GM21367 (cell line): ENCODE measurements around the gene MAPKAPK2.
"Not testable (repeated sequence)": the region's sequence is repeated elsewhere in the genome, so short reads cannot be mapped to it uniquely, and the experiment has no call there.

Source experiments
- ATAC-seq: cut with Tn5 transposase; IDR thresholded peaks from one replicate; pipeline ENCODE4 v1.9.1; 2021; ENCODE audit not compliant: unreplicated experiment

Gene MAPKAPK2

DNA sequence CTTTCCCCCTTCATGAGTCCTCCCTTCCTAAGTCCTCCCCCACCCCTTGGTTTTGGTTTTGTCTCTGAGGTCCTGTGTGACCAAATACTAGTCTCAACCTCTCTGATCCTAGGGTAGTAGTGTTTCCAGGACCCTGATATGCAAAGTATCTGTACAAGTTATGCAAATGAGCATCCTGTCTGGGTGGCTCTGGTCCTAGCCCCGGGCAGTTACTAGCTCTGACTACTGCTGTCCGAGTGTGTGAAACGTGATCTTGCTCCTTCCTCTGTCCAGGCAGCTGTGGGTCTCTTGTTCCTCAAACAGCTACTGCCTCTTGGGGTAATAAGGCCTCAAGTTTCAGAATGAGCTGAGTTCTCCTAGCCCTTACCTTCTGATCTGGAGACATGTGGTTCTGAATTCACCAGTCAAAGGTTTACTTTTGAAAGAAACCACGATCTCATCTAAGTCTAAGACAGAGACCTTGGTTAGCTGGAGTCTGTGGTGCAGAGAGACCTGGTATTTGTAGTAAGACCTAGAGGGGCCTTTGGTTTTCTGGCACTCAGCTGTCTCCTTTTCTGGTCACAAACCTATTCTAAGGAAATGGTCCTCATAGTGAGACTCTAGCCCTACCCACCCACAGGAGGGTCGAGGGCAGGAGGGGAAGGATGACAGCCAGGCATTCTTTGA lies 54.8 kb downstream of the MAPKAPK2 start:
- peak; percentile 74 for ATAC-seq

DNA sequence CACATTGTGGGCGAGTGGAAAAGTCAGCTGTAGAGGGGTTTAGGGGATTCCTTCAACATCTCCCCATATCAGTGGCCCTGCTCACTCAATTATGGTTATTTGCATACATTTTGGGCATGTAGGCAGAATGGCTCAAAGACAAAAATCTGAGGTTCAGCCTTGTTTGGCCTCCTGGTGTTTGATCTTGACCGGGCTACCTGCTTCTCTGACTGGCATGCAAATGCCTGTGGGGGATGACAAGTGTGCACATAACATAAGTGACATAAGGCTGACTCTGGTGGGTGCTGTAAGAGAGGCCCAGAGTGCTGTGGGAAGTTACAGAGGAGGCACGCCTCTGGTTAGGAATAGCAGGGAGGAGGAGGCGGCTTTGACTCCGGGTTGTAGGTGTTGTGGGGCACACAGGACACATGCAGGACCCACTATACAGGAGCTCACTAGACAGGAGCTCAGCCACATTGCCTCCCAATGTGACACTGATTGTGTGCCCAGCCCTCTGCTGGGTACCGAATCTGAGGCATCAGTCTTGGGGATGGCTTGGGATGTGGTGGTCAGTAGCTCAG lies 56.5 kb downstream of the MAPKAPK2 start:
- ATAC-seq: no peak

DNA sequence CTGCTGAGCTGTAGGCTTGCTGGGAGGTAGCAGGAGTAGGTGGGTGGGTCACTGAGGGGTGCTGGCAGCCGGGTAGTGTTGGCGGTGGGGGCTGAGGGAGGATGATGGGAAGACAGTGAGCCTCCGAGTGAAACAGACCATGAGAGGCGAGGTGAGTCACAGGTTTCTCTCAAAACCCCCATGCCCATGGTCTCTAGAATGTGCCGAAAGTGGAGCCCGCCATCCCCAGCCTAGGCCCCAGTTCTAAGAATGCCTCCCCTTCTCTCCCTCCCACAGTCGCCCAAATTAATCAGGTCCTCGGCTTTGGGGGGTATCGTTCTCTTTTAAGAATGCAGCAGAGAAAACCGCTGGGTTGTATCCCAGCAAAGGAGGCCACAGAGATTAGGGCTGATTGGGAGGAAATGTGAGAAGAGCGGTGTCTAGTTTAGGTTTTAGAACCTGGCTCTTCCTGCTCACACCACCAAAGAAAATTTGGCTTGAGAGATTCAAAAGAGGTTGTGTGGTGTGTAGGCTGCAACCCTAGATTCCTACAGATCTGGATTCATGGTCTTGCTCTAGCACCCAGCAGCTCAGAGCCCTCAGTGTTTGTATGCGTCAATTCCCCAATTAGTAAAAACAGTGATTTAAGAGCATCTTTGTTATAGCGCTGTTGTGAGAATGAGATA lies 58.1 kb downstream of the MAPKAPK2 start:
- ATAC-seq: no peak

DNA sequence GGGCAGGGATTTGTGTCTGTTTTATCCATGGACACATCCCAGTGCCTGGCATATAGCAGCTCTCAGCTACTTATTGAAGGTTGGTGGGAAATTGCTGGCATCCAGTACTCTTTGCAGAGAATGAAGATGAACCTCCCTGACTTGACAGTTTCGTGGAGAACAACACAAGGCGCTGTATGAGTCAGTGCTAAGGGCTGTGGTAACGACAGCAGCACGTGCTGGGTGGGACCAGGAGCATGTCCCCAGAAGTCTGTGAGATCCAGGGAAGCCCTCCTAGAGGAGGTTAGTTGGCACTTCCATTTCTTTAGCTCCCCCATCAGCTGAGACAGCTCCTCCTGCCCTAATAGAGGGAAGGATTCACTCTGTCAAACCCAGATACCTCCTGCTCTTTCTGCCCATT lies 60.0 kb downstream of the MAPKAPK2 start:
- ATAC-seq: no peak

DNA sequence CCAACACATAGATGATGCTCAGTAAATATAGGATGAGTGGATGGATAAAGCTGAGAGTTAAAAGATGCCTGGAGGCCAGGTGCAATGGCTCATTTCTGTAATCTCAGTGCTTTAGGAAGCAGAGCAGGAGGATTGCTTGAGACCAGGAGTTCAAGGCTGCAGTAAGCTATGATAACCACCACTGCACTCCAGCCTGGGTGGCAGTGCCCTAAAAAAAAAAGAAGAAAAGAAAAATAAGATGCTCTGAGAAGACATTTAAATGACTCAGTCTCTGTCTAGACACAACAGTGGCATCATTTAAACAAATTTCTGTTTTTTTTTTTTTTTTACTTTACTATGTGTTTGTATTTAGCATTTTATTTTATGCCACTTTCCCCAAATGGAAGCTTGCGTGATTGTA lies 60.6 kb downstream of the MAPKAPK2 start:
- no peak for ATAC-seq

DNA sequence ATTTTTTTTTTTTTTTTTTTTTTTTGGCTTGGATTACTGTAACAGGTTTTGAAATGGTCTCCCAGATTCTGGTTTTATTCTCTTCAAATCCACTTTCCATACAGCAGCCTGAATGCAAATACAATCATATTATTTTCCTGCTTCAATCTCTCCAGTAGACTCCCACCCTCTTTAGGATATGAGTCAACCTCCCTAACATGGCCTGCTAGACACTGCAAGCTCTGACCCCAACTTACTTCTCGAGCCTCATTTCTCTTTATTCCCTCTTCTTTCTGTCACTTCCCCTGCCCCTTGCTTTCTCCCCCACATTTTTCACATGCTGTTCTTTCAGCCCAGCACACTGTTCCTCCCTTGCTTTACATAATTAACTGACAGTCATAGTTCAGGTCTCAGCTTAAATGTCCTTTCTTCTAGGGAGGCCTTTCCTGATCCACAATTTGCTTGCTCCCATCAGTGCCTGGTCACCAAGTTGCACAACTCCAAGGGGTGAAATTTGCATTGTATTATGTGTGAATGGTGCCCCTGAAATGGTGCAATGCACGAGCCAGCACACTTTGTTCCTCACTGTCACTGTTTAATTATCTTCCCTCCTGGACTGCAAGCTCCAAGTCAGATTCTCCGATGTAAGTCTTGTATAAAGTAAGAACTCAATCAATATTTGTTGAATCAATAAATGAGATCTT lies 63.8 kb downstream of the MAPKAPK2 start:
- ATAC-seq: no peak

DNA sequence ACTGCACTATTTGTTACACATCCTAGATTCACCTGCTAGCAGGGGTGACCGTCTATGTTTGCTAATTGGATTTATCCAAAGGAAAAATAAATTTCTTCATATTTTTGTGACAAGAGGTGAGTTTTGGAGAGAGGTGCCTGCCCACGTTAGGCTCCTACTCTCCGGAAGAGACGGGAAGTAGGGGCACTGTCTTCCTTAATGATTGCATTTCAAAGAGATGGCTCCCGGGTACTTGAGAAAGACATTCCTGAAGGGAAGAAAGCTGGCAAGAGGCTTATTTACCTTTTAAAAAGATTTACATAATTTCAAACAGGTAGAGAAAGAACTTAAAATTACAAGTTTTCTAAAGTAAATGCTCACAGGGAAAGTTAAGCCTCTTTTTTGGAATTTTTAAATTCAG lies 67.2 kb downstream of the MAPKAPK2 start:
- ATAC-seq: no peak

DNA sequence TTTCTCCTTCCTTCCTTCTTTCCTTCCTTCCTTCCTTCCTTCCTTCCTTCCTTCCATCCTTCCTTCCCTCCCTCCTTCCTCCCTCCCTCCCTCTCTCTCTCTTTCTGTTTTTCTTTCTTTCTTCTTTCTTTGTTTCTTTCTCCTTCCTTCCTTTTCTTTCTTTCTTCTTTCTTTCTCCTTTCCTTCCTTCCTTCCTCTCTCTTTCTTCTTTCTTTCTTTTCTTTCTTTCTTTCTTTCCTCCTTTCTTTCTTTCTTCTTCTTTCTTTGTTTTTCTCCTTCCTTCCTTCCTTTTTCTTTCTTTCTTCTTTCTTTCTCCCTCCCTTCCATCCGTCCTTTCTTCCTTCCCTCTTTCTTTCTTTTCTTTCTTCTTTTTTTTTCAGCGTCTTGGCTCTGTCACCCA lies 67.8 kb downstream of the MAPKAPK2 start:
- no peak for ATAC-seq

DNA sequence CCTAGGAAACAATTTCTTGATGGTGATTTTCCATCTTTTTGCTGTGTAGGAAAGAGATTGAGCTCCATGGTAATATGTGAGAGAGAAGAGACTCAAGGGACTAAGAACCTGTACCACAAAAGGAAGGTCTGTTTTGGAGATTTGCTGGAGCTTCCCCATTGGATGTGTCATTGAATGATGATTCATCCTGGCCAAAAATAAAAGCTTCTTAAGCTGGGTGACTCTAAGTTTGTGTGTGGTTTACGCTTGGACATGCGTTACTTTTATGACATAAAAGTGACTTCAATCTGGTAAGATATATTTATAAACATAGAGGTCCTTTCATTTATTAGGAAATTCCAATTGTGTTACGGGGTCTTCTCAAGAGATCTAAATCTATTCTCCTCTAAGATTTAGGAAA lies 68.4 kb downstream of the MAPKAPK2 start:
- no peak for ATAC-seq

DNA sequence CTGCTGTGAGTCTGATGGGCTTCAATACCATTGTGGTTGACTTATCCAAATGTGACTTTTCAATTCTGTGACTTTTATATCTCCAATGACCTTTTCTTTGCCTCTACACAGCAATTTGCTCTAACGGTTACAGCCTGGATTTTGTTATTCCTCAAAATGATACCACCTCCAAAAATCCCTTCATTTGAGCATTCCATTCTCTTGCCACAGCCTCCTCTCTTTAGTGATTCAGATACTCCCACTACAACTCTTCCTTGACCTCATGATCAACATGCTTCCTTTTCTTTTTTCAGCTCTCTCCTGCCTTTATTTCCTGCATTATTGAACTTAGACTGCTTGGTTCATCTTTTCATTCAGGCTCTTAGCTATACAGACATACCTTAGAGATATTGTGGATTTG lies 69.3 kb downstream of the MAPKAPK2 start:
- no peak for ATAC-seq

DNA sequence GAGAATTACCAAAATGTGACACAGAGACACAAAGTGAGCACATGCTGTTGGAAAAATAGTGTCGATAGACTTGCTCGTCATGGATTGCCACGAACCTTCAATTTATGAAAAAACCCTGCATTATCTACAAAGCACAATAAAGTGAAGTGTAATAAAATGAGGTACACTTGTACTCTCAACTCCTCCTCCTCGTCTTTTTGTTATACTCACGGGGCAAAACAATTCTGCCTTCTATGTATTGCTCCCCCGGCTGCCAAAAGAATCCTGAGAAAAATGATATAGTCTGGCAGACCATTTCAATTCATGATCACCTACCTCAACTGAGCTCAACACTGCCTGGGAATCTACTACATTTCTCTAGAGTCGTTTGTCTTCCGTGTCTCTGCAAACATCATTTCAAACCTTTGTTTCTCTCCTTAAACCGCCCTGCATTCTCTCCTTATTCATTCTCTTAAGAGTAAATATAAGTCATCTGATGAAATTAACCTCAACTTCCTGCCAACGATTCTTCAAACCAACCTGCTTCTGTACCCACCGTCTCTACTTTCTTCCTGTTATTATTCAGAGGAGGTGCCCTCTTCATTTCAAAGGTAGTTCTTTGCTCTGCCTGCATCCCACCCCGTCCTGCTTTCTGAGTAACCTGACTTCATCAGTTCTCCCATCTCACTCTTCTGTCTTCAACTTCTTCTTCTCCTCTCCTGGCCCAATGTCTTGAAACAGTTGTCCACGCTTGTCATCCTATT lies 73.0 kb downstream of the MAPKAPK2 start:
- ATAC-seq: no peak

DNA sequence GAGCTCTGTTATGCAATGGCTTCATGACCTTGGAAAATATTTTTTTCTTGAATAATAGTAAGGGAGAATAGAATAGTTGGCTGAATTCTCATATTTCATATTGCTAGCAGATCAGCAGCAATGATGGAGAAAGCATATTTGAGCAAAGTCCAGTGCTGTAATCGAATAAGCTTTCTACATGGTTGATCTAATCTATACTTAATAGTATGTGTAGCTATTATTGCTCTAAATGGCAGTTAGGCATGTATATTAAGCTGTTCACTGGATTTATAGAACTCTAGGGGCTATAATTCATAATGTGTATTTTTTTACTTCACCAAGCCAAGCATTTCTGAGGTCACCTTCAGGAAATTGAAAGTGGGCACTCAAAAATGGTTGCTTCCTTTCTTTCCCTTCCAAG lies 75.9 kb downstream of the MAPKAPK2 start:
- ATAC-seq: no peak

DNA sequence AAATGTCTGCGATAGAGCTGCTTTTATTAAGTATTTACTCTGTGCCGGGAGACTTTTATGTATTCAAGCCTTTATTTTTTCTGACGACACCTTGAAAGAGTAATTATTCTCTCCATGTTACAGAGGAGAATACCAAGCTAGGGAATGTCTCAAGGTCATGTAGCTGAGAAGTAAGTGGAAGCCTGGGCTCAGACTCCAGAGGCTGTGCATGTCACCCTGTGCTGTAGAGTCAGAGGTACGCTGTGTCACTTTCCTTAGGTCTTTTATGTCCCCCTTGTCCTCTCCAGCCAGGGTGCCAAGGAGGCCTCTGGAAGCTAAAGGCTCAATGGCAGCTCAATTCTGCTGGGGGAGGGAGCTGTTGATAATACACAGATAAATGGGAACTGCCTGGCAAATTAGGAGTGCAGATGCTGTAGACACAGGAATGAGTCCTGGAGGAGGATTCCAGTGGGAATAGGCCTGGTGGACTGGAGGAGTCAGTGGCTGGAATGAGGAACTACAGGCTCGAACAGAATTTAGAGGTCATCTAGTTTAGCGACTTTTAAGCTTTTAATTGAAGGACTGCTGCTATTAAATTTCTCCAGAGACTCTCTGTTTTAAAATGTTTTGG lies 76.6 kb downstream of the MAPKAPK2 start:
- ATAC-seq: no peak

DNA sequence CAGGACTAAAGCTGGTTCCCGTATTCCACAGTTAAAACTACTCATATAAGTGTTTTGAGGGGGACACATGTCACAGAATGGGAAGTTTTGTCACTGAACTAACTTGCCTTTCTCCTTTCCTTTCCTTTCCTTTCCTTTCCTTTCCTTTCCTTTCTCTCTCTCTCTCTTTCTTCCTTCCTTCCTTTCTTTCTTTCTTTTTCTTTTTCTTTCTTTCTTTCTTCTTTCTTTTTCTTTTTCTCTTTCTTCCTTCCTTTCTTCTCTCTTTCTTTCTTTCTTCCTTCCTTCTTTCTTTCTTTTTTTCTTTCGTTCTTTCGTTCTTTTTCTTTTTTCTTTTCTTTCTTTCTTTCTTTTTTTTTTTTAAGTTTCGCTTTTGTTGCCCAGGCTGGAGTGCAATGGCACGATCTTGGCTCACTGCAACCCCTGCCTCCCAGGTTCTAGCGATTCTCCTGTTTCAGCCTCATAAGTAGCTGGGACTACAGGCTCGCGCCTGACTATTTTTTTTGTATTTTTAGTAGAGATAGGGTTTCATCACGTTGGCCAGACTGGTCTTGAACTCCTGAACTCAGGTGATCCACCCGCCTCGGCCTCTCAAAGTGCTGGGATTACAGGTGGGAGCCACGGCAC lies 78.1 kb downstream of the MAPKAPK2 start:
- ATAC-seq: not testable (repeated sequence)

DNA sequence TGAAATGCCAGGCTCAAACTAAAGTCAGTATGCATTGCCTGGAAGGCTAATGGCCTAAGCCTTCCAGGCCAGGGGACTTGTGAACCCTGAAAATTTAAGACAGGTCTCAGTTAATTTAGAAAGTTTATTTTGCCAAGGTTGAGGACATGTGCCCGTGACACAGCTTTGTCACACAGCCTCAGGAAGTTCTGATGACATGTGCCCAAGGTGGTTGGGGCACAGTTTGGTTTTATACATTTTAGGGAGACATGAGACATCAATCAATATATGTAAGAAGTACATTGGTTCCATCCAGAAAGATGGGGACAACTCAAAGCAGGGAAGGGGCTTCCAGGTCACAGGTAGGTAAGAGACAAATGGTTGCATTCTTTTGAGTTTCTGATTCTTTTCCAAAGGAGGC lies 81.1 kb downstream of the MAPKAPK2 start:
- ATAC-seq: not testable (repeated sequence)

DNA sequence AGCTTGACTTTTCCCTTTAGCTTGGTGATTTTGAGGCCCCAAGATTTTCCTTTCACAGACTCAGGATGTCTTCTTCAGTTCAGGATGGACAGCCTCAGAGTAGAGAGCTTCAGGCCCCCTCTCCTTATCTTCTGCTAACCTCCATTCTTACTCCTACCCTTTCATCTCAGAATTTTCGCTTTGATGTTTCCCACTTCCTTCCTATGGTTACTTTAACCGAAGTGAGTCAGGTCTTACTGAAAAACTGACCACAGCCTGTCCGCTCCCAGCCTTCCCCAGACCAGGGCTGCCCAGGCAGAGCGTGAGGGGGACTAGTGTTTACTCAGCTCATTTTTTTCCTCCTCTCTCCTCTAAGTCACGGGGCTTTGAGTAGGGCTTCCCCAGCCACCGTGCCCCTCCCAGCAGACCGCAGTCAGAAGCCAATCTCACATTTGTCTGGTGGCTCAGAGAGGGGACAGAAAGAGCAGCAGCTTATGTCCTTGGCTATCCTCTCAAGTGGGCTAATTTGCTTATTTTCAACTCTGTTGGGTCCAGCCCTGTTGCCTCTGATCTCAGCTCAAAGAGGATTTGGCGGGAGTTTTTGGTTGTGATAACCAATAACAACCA lies 81.6 kb downstream of the MAPKAPK2 start:
- ATAC-seq: peak; percentile 34

DNA sequence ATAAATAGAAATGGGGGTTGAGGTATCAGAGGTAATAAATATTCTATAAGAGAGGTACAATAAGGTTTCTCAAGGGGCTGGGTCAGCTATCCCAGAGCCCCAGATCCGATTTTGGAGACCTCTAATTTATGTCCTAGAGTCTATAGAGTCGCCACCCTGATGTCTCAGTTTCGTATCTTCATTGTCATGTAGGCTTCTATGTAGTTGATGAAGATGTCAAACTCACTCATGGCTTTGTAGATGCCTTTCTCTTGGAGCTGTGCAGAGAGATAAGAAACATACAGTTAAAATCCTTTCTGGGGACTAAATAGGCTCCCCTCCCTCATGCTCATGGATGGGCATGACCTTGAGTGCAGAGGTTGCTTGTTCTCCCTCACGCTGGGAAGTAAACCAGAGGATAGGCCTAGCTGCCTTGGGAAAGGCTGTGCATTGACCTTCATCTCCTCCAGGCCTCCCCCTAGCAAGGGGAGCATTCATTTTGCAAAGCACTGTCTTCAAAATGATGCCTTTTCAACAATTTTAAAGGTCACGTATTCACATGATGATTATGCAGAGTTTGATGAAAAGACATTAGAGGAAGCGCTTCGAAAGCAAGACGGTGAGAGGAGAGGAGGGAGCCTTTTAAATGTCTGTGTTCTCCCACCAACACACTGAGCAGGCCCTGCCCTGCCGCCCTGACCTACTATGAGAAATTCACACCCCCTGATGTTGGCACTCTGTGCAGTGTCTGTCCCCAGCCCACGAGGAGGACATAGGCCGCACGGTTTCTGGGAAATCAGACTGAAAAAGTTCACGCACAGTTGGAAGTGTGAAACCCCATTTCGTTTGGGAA lies 84.0 kb downstream of the MAPKAPK2 start:
- ATAC-seq: peak; percentile 0

DNA sequence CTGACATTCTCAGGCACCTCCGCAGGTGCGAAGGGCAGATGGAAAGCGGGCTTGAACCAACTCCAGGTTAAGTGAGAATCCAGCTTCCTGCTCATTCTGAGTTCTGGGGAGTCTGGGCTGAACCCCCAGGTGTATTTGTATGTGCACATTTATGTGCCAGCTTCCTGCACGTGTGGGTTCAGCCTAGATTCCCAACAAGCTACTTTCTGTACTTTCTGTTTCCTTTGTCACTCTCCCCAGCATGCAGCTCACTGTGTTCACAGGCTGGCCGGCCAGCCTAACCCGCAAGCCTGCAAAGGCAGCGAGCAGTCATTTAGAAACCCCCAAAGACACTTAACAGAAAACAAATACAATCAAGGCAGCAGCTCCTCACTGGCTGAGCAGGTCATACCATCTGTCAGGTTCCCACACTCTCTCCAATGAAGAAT lies 84.6 kb downstream of the MAPKAPK2 start:
- ATAC-seq: peak; percentile 48
